Measurements from ENCODE around the gene STX8. TPM values are rescaled to one million over a fixed set of nuclear protein-coding genes. Genes with fewer than 3 reads are reported as not detected.

The STX8 gene
- total and polyA plus RNA-seq, 8 donors: 26.9 to 37.4 (median 32.3) TPM

- intact Hi-C loops (cut with DNase I): no loop called here
- no peaks in the 10 kb centered on the region for H3K36me3 ChIP-seq
- no peak overlapping the region for H3K4me3 ChIP-seq
- no peak for DNase-seq
- no peaks in the 10 kb centered on the region for H3K4me1 ChIP-seq
- TF ChIP-seq CTCF (IDR thresholded peaks at IDR 0.05): no peak
- FAIRE-seq: no peak
- no peaks in the 10 kb centered on the region for H3K9me3 ChIP-seq
- H3K27me3 ChIP-seq: no peaks in the 10 kb centered on the region
- WGBS, 2 donors: 86 to 94% methylated on average over 4 of the region's 4 CpGs
- no peak overlapping the region for H3K27ac ChIP-seq
- no peak for ATAC-seq
Observed at GRCh38 chr17:9538626-9539025, 37.0 kb downstream of the STX8 start.

- H3K36me3 ChIP-seq: no peaks in the 10 kb centered on the region
- no peaks in the 10 kb centered on the region for H3K4me1 ChIP-seq
- ATAC-seq: peak; percentile 83 to 87 (median 86)
- no peaks in the 10 kb centered on the region for H3K9me3 ChIP-seq
- H3K4me3 ChIP-seq: no peak overlapping the region
- H3K27ac ChIP-seq: no peak overlapping the region
- peak in 1 of 6 donors; percentile 24 for DNase-seq
- no peaks in the 10 kb centered on the region for H3K27me3 ChIP-seq
- TF ChIP-seq CTCF (IDR thresholded peaks at IDR 0.05): no peak
- intact Hi-C loops (cut with DNase I): no loop called here
- FAIRE-seq: no peak
- 42 to 48% methylated on average over 12 of the region's 12 CpGs for WGBS, 2 donors
Observed at GRCh38 chr17:9537177-9537776, 38.3 kb downstream of the STX8 start.

GRCh38 chr17:9536061-9536460 is 39.6 kb downstream of the STX8 start:
- DNase-seq: no peak
- no peak overlapping the region for H3K4me3 ChIP-seq
- WGBS, 2 donors: 93 to 97% methylated on average over 8 of the region's 8 CpGs
- intact Hi-C loops (cut with DNase I): no loop called here
- no peaks in the 10 kb centered on the region for H3K27me3 ChIP-seq
- no peak for TF ChIP-seq CTCF (IDR thresholded peaks at IDR 0.05)
- no peak overlapping the region for H3K27ac ChIP-seq
- no peak for FAIRE-seq
- ATAC-seq: no peak
- no peaks in the 10 kb centered on the region for H3K9me3 ChIP-seq
- H3K4me1 ChIP-seq: no peaks in the 10 kb centered on the region
- H3K36me3 ChIP-seq: no peaks in the 10 kb centered on the region

- TF ChIP-seq CTCF (IDR thresholded peaks at IDR 0.05): no peak
- intact Hi-C loops (cut with DNase I): no loop called here
- no peak for FAIRE-seq
- ATAC-seq: no peak
- no peaks in the 10 kb centered on the region for H3K27me3 ChIP-seq
- DNase-seq: no peak
- H3K4me1 ChIP-seq: no peaks in the 10 kb centered on the region
- WGBS, 2 donors: 91 to 95% methylated on average over 4 of the region's 4 CpGs
- no peak overlapping the region for H3K27ac ChIP-seq
- H3K36me3 ChIP-seq: no peaks in the 10 kb centered on the region
- no peaks in the 10 kb centered on the region for H3K9me3 ChIP-seq
- no peak overlapping the region for H3K4me3 ChIP-seq
Observed at GRCh38 chr17:9533441-9533840, 42.2 kb downstream of the STX8 start.

- no peaks in the 10 kb centered on the region for H3K4me1 ChIP-seq
- ATAC-seq (no peak), FAIRE-seq (no peak), DNase-seq (no peak)
- no peaks in the 10 kb centered on the region for H3K9me3 ChIP-seq
- H3K36me3 ChIP-seq: no peaks in the 10 kb centered on the region
- H3K4me3 ChIP-seq: no peak overlapping the region
- intact Hi-C loops (cut with DNase I): no loop called here
- TF ChIP-seq CTCF (IDR thresholded peaks at IDR 0.05): no peak
- no peak overlapping the region for H3K27ac ChIP-seq
- 92 to 94% methylated on average over 3 of the region's 3 CpGs for WGBS, 2 donors
- no peaks in the 10 kb centered on the region for H3K27me3 ChIP-seq
Observed at GRCh38 chr17:9532715-9533114, 42.9 kb downstream of the STX8 start.
